ENCODE measurements around the gene NEGR1. TPM values are rescaled to one million over a fixed set of nuclear protein-coding genes. Genes with fewer than 3 reads are reported as not detected.

The NEGR1 gene
- total and polyA plus RNA-seq, 10 donors = 0.07 to 1.3 (median 0.54) TPM

DNA sequence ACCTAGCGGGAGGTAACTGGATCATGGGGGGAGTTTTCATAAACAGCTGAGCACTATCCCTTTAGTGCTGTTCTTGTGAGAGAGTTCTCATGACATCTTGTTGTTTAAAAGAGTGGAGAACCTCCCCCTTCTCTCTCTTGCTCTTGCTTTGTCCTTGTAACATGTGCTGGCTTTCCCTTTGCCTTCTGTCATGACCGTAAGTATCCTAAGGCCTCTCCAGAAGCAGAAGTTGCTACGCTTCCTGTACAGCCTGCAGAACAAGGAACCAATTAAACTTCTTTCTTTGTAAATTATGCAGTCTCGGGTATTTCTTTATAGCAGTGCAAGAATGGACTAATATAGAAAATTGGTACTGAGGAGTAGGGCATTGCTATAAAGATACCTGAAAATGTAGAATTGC, 515.6 kb downstream of the NEGR1 start:
- Histone ChIP-seq H3K4me1 (no peaks in the 10 kb centered on the region), H3K9me3 (peaks cover 0 to 19% (median 4%) of the 10 kb centered on the region in 8 donors), H3K27ac (no peak overlapping the region), H3K36me3 (no peaks in the 10 kb centered on the region), H3K27me3 (replicated peaks in 1 of 7) (no peaks in the 10 kb centered on the region), H3K4me3 (no peak overlapping the region)
- intact Hi-C loops (cut with DNase I; ENCODE audit: low total_unique reads) = no loop called here
- no peak for DNase-seq
- no peak for TF ChIP-seq POLR2A (IDR thresholded peaks at IDR 0.05)
- TF ChIP-seq POLR2AphosphoS5 (IDR thresholded peaks at IDR 0.05) = no peak
- TF ChIP-seq, protein P1, sequence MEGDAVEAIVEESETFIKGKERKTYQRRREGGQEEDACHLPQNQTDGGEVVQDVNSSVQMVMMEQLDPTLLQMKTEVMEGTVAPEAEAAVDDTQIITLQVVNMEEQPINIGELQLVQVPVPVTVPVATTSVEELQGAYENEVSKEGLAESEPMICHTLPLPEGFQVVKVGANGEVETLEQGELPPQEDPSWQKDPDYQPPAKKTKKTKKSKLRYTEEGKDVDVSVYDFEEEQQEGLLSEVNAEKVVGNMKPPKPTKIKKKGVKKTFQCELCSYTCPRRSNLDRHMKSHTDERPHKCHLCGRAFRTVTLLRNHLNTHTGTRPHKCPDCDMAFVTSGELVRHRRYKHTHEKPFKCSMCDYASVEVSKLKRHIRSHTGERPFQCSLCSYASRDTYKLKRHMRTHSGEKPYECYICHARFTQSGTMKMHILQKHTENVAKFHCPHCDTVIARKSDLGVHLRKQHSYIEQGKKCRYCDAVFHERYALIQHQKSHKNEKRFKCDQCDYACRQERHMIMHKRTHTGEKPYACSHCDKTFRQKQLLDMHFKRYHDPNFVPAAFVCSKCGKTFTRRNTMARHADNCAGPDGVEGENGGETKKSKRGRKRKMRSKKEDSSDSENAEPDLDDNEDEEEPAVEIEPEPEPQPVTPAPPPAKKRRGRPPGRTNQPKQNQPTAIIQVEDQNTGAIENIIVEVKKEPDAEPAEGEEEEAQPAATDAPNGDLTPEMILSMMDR (IDR thresholded peaks at IDR 0.05 in 8 of 11, conservative IDR thresholded peaks at IDR 0.05 in 3 of 11) = no peak
- 60 to 81% (median 72%) methylated on average over 4 of the region's 4 CpGs for WGBS, 5 donors

DNA sequence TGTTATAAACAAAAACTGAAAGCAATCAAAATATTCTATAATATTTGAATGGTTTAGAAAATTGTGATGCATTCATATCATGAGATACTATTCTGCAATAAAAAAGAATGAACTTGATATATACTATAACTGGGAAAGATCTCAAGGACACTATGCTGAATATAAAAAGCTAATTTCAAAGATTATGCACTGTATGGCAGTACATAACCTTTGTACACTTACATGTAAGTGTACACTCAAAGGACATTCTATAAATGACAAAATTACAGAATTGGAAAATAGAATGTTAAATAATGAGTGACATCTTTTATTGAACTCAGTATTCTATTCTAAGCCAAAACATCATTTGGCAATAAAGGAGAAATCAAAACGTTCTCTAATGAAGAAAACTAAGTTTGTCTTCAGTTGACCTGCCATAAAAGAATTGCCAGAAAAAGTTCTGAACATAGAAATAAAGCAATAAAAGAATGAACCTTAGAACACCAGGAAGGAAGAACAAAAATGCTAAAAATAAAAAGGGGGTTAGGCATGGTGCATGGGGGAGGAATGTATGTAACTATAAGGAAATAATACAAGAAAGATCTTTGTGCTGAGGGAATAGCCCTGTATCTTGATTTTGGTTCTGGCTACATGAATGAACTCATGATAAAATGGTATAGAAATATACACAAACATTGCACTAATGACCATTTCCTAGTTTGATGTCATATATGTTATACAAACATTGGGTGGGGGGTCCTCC, 519.7 kb downstream of the NEGR1 start:
- 40 to 62% (median 42%) methylated on average over 1 of the region's 1 CpG for WGBS, 5 donors
- peaks cover 0 to 6% (median 0%) of the 10 kb centered on the region in 8 donors for H3K9me3 ChIP-seq
- intact Hi-C loops (cut with DNase I; ENCODE audit: low total_unique reads) = no loop called here
- no peaks in the 10 kb centered on the region for H3K27me3 ChIP-seq (replicated peaks in 1 of 7)
- no peaks in the 10 kb centered on the region for H3K4me1 ChIP-seq
- TF ChIP-seq, protein P1 (IDR thresholded peaks at IDR 0.05 in 8 of 11, conservative IDR thresholded peaks at IDR 0.05 in 3 of 11) = no peak
- no peak for TF ChIP-seq POLR2AphosphoS5 (IDR thresholded peaks at IDR 0.05)
- TF ChIP-seq POLR2A (IDR thresholded peaks at IDR 0.05) = no peak
- no peak overlapping the region for H3K27ac ChIP-seq
- no peak for DNase-seq
- no peak overlapping the region for H3K4me3 ChIP-seq
- no peaks in the 10 kb centered on the region for H3K36me3 ChIP-seq

DNA sequence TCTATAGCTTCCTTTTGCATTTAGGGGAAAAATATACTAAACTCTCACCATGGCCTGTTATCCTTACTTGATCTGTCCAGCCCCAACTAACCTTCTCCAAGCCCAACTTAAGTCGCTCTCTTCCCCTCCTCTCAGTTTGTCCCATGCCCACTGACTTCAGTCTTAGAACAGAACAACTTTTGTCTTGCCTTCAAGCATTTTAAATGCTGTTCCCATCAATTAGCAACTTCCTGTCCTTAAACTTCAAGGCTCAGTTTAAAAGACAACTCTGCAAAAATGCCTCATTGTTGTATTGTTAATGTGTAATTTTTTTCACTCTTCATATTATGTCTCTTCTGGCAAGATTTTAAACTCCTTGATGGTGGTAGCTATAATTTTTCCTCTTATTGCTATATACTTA, 526.9 kb downstream of the NEGR1 start:
- Histone ChIP-seq H3K36me3 (no peaks in the 10 kb centered on the region), H3K4me3 (no peak overlapping the region), H3K4me1 (no peaks in the 10 kb centered on the region), H3K27ac (no peak overlapping the region), H3K27me3 (replicated peaks in 1 of 7) (no peaks in the 10 kb centered on the region), H3K9me3 (peaks cover 0 to 5% (median 0%) of the 10 kb centered on the region in 8 donors)
- TF ChIP-seq POLR2AphosphoS5 (IDR thresholded peaks at IDR 0.05) (no peak), POLR2A (IDR thresholded peaks at IDR 0.05) (no peak)
- TF ChIP-seq, protein P1 (IDR thresholded peaks at IDR 0.05 in 8 of 11, conservative IDR thresholded peaks at IDR 0.05 in 3 of 11) = no peak
- intact Hi-C loops (cut with DNase I; ENCODE audit: low total_unique reads) = no loop called here
- 68 to 88% (median 79%) methylated on average over 1 of the region's 1 CpG for WGBS, 5 donors
- no peak for DNase-seq

DNA sequence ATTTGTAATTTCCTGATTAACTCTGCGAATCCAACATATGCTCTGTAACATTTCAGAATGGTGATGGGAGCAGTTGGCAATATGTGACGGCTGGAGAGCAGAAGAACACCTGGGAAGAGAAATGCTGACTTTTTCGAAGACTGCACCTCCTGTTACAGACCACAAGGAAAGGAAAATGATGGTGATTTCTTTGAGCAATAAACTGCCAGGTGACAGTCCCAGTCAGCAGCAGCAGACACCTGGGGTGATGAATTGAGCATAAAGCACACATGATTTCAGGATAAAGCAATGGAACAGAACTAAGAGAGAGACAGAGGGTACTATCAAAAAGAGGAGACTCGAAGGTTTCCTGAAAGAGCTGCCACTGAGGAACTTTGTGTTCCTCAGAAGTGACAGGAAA, 528.6 kb downstream of the NEGR1 start:
- intact Hi-C loops (cut with DNase I; ENCODE audit: low total_unique reads) = no loop called here
- Histone ChIP-seq H3K27me3 (replicated peaks in 1 of 7) (no peaks in the 10 kb centered on the region), H3K36me3 (no peaks in the 10 kb centered on the region), H3K4me3 (no peak overlapping the region), H3K4me1 (no peaks in the 10 kb centered on the region), H3K27ac (no peak overlapping the region), H3K9me3 (peaks cover 0 to 9% (median 0%) of the 10 kb centered on the region in 8 donors)
- WGBS, 5 donors = 64 to 72% (median 67%) methylated on average over 4 of the region's 4 CpGs
- DNase-seq = no peak
- no peak for TF ChIP-seq POLR2A (IDR thresholded peaks at IDR 0.05)
- TF ChIP-seq, protein P1 (IDR thresholded peaks at IDR 0.05 in 8 of 11, conservative IDR thresholded peaks at IDR 0.05 in 3 of 11) = no peak
- no peak for TF ChIP-seq POLR2AphosphoS5 (IDR thresholded peaks at IDR 0.05)
